ENCODE results near the gene FIGNL2.
A peak's percentile ranks its signal among the peaks of the same experiment; 100 is the strongest.
"Not testable (repeated sequence)": the region's sequence is repeated elsewhere in the genome, so short reads cannot be mapped to it uniquely, and the experiment has no call there.

Gene FIGNL2

DNA sequence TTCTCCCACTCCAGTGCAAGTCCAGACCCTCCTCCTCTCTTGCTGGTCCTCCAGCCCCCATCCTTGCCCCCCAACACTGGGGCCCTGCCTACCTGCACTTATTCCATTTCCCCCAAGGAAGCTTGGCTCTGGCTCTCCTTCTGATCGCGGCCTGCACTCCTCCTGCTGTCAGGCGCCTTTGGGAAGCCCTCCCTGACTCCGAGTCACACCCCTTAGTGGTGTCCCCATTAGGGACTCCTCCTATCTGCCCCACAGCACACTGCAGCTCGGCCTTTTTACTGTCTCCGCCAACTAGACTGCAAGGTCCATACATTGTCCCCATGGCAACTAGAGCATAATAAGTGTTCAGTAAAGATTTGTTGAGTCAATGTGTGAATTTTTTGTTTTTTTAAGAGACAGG is 32.9 kb downstream of the FIGNL2 start:
- no peak for DNase-seq (ENCODE audit: low read depth)

DNA sequence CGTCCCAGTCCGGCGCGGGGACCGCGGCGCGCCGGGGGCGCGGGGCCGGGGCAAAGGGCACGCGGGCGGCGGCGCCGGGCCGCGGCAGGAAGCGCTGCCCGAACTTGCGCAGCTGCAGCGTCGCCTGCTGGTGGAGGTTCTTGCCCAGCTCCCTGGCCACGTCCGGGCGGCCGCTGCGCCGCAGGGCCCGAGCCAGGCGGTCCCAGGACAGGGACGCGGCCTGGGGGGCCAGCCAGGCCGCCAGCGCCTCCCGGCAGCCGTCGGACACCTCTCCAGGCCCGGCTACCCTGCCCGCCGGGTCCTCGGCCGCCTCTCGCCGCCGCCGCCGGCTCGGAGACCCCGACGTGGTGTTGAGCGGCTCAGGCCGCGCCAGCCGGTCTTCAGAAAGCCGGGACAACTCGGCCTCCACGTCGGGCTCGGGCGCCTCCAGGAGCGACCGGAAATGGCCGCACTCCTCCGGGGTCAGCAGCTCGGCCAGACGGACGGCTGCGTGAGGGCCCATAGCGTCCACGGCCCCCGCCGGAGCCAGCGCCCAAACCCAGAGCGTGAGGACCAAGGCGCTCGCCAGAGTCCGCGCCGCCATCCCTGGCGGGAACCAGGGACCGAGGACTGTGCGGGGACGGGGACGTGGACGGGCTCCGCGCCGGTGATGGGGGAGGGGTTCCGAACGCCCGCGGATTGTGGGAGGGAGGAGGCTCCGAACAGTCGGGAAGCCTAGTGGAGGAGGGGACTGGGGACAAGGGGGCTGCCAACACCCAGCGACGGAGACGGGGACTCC is 34.0 kb downstream of the FIGNL2 start:
- DNase-seq (ENCODE audit: low read depth) = no peak

GRCh38 chr12:51813931-51814310 is 34.6 kb downstream of the FIGNL2 start:
- DNase-seq (ENCODE audit: low read depth) = no peak

DNA sequence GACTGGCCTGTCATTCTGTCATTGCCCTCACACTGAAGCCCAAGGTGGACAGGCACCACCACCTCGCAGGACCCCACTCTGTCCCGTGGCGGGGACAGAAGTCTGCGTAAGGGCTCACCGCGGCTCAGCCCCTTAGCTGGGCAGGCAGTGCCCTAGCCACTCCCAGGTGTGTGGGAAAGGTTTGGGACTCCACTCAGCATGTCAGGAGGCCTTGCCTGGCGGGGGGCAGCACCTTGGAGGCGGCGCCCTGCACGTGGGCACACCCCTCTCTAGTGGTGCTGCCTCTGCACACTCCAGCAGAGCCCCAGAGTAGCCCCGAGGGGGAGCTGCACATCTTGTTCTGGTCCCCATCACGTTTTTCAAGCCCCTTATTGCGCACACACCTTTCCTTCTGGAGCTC is 35.6 kb downstream of the FIGNL2 start:
- no peak for DNase-seq (ENCODE audit: low read depth)

DNA sequence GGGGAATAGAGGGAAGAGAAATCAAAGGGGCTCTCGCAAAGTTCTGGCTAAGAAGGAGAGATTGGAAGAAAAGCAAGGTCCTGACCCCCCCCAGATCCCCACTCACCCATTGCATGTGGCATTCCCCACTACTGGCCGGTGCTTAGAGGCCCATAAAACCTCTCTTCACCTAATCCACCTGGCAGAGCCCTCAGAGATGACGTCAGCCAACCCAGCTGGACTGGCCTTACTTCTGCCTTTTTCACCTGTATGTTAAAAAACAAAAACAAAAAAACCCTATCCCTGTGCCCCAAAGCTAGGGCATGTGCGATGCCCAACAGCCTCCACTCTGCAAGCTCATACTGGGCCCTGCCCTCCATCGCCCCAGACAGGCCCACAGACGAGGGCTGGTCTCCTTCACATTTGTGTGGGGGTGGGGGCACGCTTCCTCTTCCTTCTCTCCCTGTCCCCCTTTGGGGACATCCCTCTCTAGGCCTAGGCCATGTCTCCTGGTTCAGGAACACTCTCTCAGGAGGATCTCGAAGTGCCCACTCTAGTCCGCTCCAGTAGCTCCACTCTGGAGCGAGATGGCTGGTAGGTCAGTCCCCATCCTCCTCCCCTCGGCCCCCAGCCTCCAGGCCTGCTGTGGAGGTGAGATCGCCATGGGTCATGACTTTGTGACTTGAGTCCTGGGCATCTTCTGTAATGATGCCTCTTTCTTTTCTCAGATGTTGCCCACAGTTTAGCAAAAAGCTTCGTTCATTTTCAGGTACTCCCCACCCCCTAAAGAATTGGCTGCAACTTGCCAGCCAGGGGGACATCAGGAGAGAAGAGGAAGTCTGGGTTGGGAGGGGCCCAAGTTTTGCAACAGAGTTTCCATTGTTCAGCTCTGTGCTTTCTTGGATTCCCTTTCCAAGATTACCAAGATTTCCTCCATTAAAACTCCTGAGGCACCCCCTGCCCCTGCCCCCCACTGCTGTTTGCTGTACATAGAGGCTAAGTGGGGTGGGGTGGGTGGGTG is 37.0 kb downstream of the FIGNL2 start:
- no peak for DNase-seq (ENCODE audit: low read depth)

- DNase-seq (ENCODE audit: low read depth) = no peak
Observed at GRCh38 chr12:51809193-51809592, 39.3 kb downstream of the FIGNL2 start.

DNA sequence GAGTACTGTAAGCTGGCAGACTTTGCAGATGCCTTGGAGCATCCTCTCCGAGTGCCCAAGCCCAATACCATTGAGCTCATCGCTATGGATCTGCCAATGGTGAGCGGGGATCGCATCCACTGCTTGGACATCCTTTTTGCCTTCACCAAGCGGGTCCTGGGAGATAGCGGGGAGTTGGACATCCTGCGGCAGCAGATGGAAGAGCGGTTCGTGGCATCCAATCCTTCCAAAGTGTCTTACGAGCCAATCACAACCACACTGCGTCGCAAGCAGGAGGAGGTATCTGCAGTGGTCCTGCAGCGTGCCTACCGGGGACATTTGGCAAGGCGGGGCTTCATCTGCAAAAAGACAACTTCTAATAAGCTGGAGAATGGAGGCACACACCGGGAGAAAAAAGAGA is 41.6 kb downstream of the FIGNL2 start:
- DNase-seq (ENCODE audit: low read depth) = no peak

- DNase-seq (ENCODE audit: low read depth) = no peak
Observed at GRCh38 chr12:51801027-51801426, 47.5 kb downstream of the FIGNL2 start.

GRCh38 chr12:51798501-51798900 is 50.0 kb downstream of the FIGNL2 start:
- DNase-seq (ENCODE audit: low read depth) = no peak

DNA sequence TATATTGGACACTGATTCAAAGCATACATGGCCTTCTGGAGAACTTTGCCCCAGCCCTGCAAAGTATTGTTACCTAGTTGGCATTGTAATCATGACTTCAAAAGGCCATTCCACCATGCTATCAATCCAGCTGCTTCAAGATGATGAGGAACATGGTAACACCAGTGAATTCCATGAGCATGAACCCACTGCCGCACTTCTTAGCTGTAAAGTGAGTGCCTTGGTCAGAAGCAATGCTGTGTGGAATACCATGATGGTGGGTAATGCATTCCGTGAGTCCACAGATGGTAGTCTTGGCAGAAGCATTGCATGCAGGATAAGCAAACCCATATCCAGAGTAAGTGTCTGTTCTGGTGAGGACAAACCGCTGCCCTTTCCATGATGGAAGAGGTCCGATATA is 50.5 kb downstream of the FIGNL2 start:
- DNase-seq (ENCODE audit: low read depth) = not testable (repeated sequence)

DNA sequence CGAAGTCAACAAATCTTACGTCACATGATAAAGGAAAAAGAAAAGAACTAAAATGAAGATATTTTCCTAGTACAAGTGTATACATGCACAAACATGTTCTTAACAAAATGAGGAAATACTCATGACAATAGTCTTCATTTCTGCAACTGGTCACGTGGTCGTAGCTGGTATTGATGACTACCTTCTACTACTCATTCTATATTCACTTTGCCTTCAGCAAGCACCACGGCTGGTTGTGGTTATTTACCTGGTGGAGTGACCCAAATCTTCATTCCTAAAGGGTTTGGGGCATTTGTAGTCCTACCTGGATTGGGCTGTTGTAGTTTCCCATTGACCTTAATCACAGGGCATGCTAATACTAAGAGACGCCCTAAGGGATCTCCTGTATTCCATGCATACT is 51.2 kb downstream of the FIGNL2 start:
- DNase-seq (ENCODE audit: low read depth) = no peak

- DNase-seq (ENCODE audit: low read depth) = no peak
Observed at GRCh38 chr12:51793201-51793600, 55.3 kb downstream of the FIGNL2 start.

- DNase-seq (ENCODE audit: low read depth) = no peak
Observed at GRCh38 chr12:51792417-51792816, 56.1 kb downstream of the FIGNL2 start.

DNA sequence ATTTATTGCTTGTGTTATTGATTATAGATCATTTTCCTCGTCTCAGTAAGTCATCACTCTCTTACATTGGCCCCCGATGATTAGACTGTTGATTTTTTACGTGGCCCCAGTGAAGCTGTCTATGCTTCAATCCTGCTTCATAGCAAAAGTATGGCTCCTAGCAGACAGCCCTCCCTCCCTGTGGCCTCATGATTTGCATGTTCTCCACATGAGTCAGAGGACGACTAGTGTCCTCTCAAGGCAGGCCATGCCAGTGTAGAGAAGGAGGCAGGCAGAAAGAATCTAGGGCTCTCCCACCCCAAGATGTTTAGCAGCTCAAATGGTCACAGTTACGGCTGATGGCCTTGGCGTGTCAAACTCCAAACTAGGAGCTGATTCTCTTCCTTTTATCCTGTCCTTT is 59.6 kb downstream of the FIGNL2 start:
- peak; percentile 56 for DNase-seq (ENCODE audit: low read depth)

DNA sequence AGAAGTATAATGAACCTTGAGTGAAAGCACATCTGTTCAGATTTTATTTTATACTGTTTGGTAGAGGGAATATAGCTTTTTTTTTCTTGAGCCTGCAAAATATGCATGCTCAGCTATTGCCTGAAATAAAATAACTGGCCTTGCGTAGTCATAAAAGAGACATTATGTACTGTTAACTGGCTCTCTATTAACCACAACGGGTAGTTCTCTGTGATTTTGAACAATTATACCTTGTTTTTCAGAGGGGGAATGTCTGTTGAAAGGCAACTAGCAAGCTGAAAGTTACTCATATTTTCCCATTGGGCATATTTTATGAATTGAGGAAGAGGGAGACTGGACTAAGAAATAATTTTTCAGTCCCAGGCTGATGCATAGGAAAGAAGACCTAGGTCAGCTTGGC is 62.6 kb downstream of the FIGNL2 start:
- DNase-seq (ENCODE audit: low read depth) = no peak

- DNase-seq (ENCODE audit: low read depth) = no peak
Observed at GRCh38 chr12:51784688-51785087, 63.8 kb downstream of the FIGNL2 start.

DNA sequence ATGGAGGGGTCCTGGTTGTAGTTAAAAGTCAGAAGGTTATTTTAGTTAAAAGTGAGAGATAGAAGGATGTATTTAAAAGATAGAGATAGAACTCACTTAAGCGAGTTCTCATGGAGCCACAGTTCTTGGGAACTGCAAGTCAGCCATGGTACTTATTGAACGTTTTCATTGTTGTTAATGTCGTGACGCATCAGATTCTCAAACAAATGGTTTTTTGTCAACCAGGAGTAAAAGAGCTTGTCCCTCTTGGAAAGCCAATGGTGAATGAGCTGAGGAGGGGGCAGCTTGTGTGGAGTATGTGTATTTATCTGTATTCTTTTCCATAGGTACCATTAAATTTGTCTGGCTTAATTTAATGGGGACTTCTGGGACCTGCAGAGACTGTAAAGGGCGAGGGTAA is 68.6 kb downstream of the FIGNL2 start:
- no peak for DNase-seq (ENCODE audit: low read depth)

- DNase-seq (ENCODE audit: low read depth) = no peak
Observed at GRCh38 chr12:51777973-51778372, 70.5 kb downstream of the FIGNL2 start.

GRCh38 chr12:51777457-51777856 is 71.1 kb downstream of the FIGNL2 start:
- DNase-seq (ENCODE audit: low read depth) = no peak

DNA sequence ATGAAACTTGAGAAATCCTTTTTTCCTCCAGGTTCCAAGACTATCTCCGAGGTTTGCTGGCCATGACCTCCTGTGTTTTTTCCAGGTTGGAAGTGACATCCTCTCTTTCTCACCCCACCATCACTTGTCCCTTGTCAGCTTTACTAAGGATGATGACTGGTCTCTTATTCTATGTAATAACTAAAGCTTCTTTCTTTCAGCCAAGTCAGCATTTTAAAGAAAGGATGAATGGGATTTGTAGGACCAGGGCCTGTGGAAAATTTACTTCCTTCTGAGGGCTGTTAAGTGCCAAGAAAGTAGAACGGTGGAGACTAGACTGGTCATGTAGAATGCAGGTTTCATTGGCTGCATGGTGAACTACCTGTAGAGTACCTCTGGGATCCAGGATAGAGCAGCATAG is 73.6 kb downstream of the FIGNL2 start:
- DNase-seq (ENCODE audit: low read depth) = no peak

DNA sequence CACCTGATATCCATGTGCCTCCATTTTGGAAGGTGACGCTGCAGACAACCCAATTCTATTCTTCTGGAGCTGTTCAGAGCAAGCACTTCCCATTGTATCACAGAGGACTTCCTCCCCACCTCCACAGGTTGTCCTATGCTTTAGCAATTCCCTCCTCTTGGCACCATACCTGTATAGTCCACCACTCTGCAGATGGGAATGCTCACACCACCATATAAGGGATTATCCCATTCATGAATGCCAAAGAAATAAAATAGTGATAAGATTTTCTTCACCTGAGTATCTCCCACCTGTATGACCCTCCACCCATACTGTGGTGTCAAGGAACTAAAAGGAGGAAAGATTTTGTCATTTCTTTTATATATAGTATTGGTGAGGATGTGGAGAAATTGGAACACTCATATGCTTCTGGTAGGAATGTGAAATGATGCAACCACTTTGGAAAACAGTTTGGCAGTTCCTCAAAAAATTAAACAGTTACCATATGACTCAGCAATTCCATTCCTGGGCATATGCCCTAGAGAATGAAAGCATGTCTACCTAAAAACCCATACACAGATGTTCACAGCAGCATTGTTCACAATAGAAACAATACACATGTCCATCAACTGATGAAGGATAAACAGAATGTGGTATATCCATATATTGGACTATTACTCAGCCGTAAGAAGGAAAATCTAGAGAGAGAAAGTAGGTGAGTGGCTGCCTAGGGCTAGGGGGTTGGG is 75.2 kb downstream of the FIGNL2 start:
- DNase-seq (ENCODE audit: low read depth) = peak; percentile 88

DNA sequence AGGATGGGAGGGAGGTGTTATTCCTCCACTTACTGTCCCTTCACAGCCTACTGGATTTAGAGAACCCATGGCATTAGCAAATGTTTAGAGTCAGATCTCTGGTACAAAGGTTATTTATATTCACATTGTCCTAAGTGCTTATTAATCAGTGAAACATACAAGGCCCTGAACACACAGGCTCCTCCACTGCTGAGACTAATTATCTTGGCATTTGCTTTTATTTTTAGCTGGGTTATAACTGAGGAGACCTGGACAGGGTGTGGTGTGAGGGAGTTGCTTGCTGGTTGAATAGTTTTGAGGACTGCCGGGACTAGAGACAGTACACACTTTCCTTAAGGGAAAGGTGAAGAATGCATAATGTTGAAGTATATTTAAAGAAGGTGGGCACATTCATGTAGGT is 77.5 kb downstream of the FIGNL2 start:
- no peak for DNase-seq (ENCODE audit: low read depth)
